PFSK-1 (cell line): ENCODE data around the gene CIB1.

ENCODE experiments used
- POLR2AphosphoS5 ChIP-seq: IDR thresholded peaks from 2 replicates; pipeline ENCODE4 v1.6.1; 2012; ENCODE audit warnings: low read depth, mild to moderate bottlenecking, control low read depth, low read length, moderate library complexity
- REST ChIP-seq, 2 experiments: IDR thresholded peaks; 2 replicates each; pipeline versions ENCODE4 v1.6.1 to v1.8.0; 2011 to 2012; ENCODE audit warnings: low read depth in 2 of 2, low read length in 2 of 2, control low read depth in 1 of 2, inconsistent platforms in 1 of 2, mild to moderate bottlenecking in 1 of 2, moderate library complexity in 1 of 2; ENCODE audit not compliant: insufficient read depth in 1 of 2
- TAF1 ChIP-seq: IDR thresholded peaks from 2 replicates; pipeline ENCODE4 v1.6.1; 2012; ENCODE audit warnings: low read length, control low read depth, borderline replicate concordance; ENCODE audit not compliant: insufficient read depth

- TF ChIP-seq POLR2AphosphoS5 (no peak), REST (IDR thresholded peaks at IDR 0.05; ENCODE audit: insufficient read depth in 1 of 2, low read depth in 2 of 2, low read length in 2 of 2) (no peak), TAF1 (no peak)
These were observed 32.3 kb upstream of the CIB1 start for GRCh38 chr15:90266061-90266431.
